BLaER1 treated with 17β-estradiol and CSF1 and Interleukin-3, amounts not matched to agents 10 nM and 100 nM (cell line): ENCODE data around the gene PSENEN.

Source experiments
- H3K27ac ChIP-seq, 11 experiments: shearing (Covaris generic); formaldehyde crosslinking; 2 replicates each; pipeline ENCODE4 v1.8.1; 2022
- H3K27me3 ChIP-seq, 11 experiments: shearing (Covaris generic); formaldehyde crosslinking; 2 replicates each; pipeline ENCODE4 v1.8.1; 2022
- H3K36me3 ChIP-seq, 11 experiments: shearing (Covaris generic); formaldehyde crosslinking; 2 replicates each; pipeline ENCODE4 v1.8.1; 2022
- H3K4me1 ChIP-seq, 10 experiments: shearing (Covaris generic); formaldehyde crosslinking; 2 replicates each; pipeline ENCODE4 v1.8.1; 2022
- H3K4me2 ChIP-seq, 11 experiments: shearing (Covaris generic); formaldehyde crosslinking; 2 replicates each; pipeline ENCODE4 v1.8.1; 2022
- H3K4me3 ChIP-seq, 10 experiments: shearing (Covaris generic); formaldehyde crosslinking; 2 replicates each; pipeline ENCODE4 v1.8.1; 2022
- H3K9ac ChIP-seq, 11 experiments: shearing (Covaris generic); formaldehyde crosslinking; 2 replicates each; pipeline ENCODE4 v1.8.1; 2022
- H3K9me3 ChIP-seq, 11 experiments: shearing (Covaris generic); formaldehyde crosslinking; replicated peaks in 1 of 11; 2 replicates each; pipeline ENCODE4 v1.8.1; 2022
- H4K20me1 ChIP-seq, 11 experiments: shearing (Covaris generic); formaldehyde crosslinking; 2 replicates each; pipeline ENCODE4 v1.8.1; 2022
- Cebpa-rat ChIP-seq, 11 experiments: shearing (Covaris generic); IDR thresholded peaks; 2 replicates each; pipeline ENCODE4 v1.8.1; 2022

PSENEN gene

DNA sequence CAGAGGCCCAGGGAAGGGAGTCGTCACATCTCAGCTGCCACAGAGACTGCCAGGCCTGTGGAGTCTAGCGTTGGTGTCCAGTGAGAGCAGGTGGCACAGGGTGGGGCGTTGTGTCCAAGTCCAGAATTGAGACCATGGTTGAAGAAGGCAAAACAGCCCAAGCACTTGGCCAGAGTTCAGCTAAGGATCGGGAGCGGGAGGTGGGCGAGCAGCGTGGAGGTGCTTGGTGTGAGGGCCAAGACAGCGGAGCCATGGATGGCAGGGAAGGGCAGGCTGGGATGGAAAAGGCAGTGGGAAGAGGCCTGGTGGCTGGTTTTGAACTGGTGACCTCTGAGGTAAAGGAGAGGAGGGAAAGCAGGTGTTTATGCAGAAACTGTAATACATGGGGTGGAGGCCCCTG is 11.2 kb upstream of the PSENEN start:
- peaks cover 52 to 98% (median 94%) of the 10 kb centered on the region in 11 experiments for H4K20me1 ChIP-seq
- H3K4me2 ChIP-seq: no peak overlapping the region
- TF ChIP-seq Cebpa-rat (IDR thresholded peaks at IDR 0.05): no peak
- H3K9ac ChIP-seq: peak overlapping the region in 6 of 11 experiments; percentile 4 to 33 (median 26); a peak in 6 of 22 replicates
- H3K4me1 ChIP-seq: peaks cover 14 to 41% (median 25%) of the 10 kb centered on the region in 10 experiments
- no peak overlapping the region for H3K4me3 ChIP-seq
- H3K36me3 ChIP-seq: peaks cover 93 to 99% (median 98%) of the 10 kb centered on the region in 11 experiments
- H3K27ac ChIP-seq: no peak overlapping the region
- H3K27me3 ChIP-seq: no peaks in the 10 kb centered on the region
- no peaks in the 10 kb centered on the region for H3K9me3 ChIP-seq

- H3K27ac ChIP-seq: no peak overlapping the region
- peaks cover 52 to 98% (median 94%) of the 10 kb centered on the region in 11 experiments for H4K20me1 ChIP-seq
- H3K27me3 ChIP-seq: no peaks in the 10 kb centered on the region
- TF ChIP-seq Cebpa-rat (IDR thresholded peaks at IDR 0.05): no peak
- H3K36me3 ChIP-seq: peaks cover 87 to 98% (median 97%) of the 10 kb centered on the region in 11 experiments
- H3K9me3 ChIP-seq: no peaks in the 10 kb centered on the region
- H3K4me3 ChIP-seq: no peak overlapping the region
- H3K9ac ChIP-seq: peak overlapping the region in 3 of 11 experiments; percentile 13 to 27 (median 27); a peak in 3 of 22 replicates
- H3K4me2 ChIP-seq: no peak overlapping the region
- peaks cover 20 to 47% (median 31%) of the 10 kb centered on the region in 10 experiments for H3K4me1 ChIP-seq
Observed at GRCh38 chr19:35734889-35735288, 10.6 kb upstream of the PSENEN start.

DNA sequence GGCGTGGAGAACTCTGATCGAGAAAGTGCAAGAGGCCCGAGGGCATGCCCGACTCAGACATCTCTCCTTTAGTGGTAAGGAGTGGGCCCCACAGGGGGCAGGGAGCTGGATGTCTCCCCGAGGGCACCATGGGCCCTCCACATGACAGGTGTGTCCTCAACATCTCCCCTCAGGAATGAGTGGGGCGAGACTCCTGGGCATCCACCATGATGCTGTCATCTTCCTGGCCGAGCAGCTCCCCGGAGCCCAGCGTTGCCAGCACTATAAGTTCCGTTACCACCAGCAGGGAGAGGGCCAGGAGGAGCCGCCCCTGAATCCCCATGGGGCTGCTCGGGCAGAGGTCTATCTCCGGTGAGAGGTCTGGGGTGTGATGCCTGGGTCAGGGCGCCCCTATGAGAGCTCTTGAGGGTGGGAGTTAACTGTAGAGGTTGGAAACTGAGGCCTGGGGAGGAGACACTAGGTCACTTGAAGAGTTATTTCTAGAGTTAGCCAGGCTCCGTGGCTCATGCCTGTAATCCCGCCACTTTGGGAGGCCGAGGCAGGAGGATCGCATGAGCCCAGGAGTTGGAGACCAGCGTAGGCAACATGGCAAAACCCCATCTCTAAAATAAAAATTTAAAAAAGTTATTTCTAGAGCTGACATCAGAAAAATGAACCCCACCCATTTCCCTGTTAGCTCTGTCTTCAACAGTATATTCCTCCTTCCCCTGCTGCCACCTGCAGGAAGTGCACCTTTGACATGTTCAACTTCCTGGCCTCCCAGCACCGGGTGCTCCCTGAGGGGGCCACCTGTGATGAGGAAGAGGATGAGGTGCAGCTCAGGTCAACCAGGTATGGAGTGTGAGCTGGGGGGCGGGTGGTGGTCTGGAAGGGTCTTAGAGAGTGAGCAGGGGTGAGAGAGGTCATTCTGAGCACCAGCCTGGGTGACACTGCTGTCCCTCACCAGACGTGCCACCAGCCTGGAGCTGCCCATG is 8.3 kb upstream of the PSENEN start:
- Histone ChIP-seq H3K4me1 (peaks cover 28 to 65% (median 46%) of the 10 kb centered on the region in 10 experiments), H3K27ac (peak overlapping the region in 6 of 11 experiments; percentile 4 to 46 (median 20); a peak in 9 of 22 replicates), H3K36me3 (peaks cover 64 to 77% (median 74%) of the 10 kb centered on the region in 11 experiments), H3K4me2 (peak overlapping the region in 9 of 11 experiments; percentile 4 to 51 (median 31); a peak in 17 of 22 replicates), H3K27me3 (no peaks in the 10 kb centered on the region), H3K9ac (peak overlapping the region in 9 of 11 experiments; percentile 15 to 50 (median 35); a peak in 12 of 22 replicates), H3K4me3 (no peak overlapping the region), H3K9me3 (no peaks in the 10 kb centered on the region), H4K20me1 (peaks cover 42 to 79% (median 73%) of the 10 kb centered on the region in 11 experiments)
- no peak for TF ChIP-seq Cebpa-rat (IDR thresholded peaks at IDR 0.05)

DNA sequence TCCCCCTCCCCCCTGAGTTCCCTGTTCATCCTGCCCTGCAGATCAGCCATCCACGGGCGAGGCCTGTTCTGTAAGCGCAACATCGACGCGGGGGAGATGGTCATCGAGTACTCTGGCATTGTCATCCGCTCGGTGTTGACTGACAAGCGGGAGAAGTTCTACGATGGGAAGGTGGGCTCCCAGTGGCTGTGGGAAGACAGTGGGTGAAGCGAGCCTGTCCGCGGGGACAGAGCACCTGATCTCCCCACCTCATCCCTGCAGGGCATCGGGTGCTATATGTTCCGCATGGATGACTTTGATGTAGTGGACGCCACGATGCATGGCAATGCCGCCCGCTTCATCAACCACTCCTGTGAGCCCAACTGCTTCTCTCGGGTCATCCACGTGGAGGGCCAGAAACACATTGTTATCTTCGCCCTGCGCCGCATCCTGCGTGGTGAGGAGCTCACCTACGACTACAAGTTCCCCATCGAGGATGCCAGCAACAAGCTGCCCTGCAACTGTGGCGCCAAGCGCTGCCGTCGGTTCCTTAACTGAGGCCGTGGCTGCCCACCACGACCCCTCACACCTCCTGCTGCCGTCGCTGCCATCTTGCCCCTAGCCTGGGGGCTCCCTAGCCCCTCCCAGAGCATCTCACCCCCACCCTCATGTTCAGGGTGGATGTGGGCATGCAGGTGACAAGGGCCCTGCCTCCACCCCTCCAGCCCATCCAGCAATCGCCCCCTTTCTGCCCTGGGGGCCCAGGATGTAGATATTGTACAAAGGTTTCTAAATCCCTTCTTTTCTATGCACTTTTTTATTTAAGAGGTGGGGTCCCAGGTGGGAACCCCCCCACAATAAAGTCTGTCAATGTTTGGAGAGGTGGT is 7.2 kb upstream of the PSENEN start:
- no peak for TF ChIP-seq Cebpa-rat (IDR thresholded peaks at IDR 0.05)
- Histone ChIP-seq H3K27me3 (no peaks in the 10 kb centered on the region), H3K9ac (peak overlapping the region in 1 of 11 experiments; percentile 29; a peak in 1 of 22 replicates), H3K36me3 (peaks cover 55 to 68% (median 66%) of the 10 kb centered on the region in 11 experiments), H3K4me1 (peaks cover 36 to 76% (median 56%) of the 10 kb centered on the region in 10 experiments), H3K27ac (no peak overlapping the region), H3K4me3 (no peak overlapping the region), H3K4me2 (peak overlapping the region in 2 of 11 experiments; percentile 98 to 100; a peak in 1 of 22 replicates), H3K9me3 (no peaks in the 10 kb centered on the region), H4K20me1 (peaks cover 36 to 71% (median 67%) of the 10 kb centered on the region in 11 experiments)

- no peak overlapping the region; a peak in 2 of 20 replicates for H3K4me3 ChIP-seq
- peaks cover 42 to 77% (median 62%) of the 10 kb centered on the region in 10 experiments for H3K4me1 ChIP-seq
- peak overlapping the region in 6 of 11 experiments; percentile 96 to 100 (median 98); a peak in 7 of 22 replicates for H3K4me2 ChIP-seq
- TF ChIP-seq Cebpa-rat (IDR thresholded peaks at IDR 0.05): no peak
- peaks cover 49 to 68% (median 59%) of the 10 kb centered on the region in 11 experiments for H3K36me3 ChIP-seq
- H4K20me1 ChIP-seq: peaks cover 36 to 65% (median 63%) of the 10 kb centered on the region in 11 experiments
- peak overlapping the region in 3 of 11 experiments; percentile 83 to 92 (median 90); a peak in 4 of 22 replicates for H3K27ac ChIP-seq
- H3K9ac ChIP-seq: peak overlapping the region in 4 of 11 experiments; percentile 19 to 85 (median 76); a peak in 4 of 22 replicates
- H3K9me3 ChIP-seq: peaks cover 0 to 2% (median 0%) of the 10 kb centered on the region in 11 experiments; a peak in 1 of 22 replicates
- H3K27me3 ChIP-seq: no peaks in the 10 kb centered on the region
Observed at GRCh38 chr19:35738887-35739229, 6.6 kb upstream of the PSENEN start.

DNA sequence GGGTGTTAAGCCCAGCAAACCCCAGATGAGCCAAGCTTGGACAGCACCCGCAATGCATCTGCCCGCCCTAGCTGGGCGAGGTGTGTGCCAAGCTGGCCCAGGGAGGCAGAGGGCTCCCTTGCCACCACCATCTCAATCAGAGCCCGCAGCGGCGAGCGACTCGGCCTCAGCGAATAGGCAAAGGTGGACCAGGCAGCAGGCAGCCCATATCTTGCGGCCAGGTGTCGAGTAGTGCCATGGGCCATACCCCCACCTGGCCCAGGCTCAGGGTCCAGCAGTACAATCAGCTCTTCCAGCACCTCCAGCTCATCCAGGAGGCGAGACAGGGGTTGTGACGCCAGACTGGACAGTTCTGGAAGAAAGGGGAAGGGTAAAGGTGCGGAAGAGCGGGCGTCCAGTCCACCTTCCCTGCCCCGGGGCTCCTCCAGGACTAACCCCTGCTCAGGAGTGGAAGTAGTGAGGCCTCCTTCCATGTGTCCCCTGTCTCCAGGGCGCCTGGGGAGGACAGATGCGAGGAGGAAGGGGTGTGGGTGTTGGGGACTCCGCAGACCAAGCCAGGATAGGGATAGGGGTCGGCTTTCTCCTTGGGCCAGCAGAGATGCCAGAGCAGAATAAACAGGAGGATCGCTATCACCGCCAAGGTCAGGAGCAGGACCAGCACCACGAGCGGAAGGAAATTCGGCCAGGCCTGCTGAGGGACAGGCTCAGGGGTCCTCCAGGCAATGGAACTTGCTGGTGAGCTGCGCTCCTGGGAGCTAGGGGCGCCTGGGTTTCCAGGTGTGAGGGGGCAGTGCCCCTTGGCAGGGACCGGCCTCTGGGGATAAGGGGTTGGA is 6.0 kb upstream of the PSENEN start:
- no peak for TF ChIP-seq Cebpa-rat (IDR thresholded peaks at IDR 0.05)
- Histone ChIP-seq H3K27ac (peak overlapping the region in 10 of 11 experiments; percentile 57 to 96 (median 86); a peak in 21 of 22 replicates), H3K4me1 (peaks cover 48 to 81% (median 68%) of the 10 kb centered on the region in 10 experiments), H3K9me3 (peaks cover 0 to 6% (median 0%) of the 10 kb centered on the region in 11 experiments; a peak in 2 of 22 replicates), H3K4me2 (peak overlapping the region; percentile 90 to 100 (median 98)), H3K4me3 (peak overlapping the region; percentile 62 to 76 (median 66)), H3K27me3 (no peaks in the 10 kb centered on the region), H3K36me3 (peaks cover 43 to 67% (median 53%) of the 10 kb centered on the region in 11 experiments), H3K9ac (peak overlapping the region; percentile 73 to 85 (median 82)), H4K20me1 (peaks cover 35 to 59% (median 57%) of the 10 kb centered on the region in 11 experiments)

DNA sequence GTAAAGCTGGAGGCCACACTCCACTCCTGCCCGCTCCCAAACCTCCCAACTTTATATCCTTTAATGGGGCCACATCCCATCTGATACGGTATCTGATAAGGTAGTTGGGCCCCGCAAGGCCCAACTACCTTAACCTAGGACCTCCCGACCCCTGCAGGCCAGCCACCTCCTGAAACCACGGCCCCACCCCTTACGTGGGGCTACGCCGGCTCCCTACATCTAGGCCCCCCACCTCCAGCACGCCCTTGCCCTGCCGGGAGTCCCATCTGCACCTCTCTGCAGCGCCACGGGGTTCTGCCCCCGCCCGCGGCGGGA is 5.4 kb upstream of the PSENEN start:
- H3K36me3 ChIP-seq: peaks cover 37 to 62% (median 47%) of the 10 kb centered on the region in 11 experiments
- no peak for TF ChIP-seq Cebpa-rat (IDR thresholded peaks at IDR 0.05)
- peaks cover 50 to 83% (median 70%) of the 10 kb centered on the region in 10 experiments for H3K4me1 ChIP-seq
- H3K27me3 ChIP-seq: no peaks in the 10 kb centered on the region
- H3K27ac ChIP-seq: peak overlapping the region; percentile 29 to 96 (median 83); a peak in 21 of 22 replicates
- peak overlapping the region; percentile 90 to 100 (median 98) for H3K4me2 ChIP-seq
- H3K9me3 ChIP-seq: peaks cover 0 to 6% (median 0%) of the 10 kb centered on the region in 11 experiments; a peak in 2 of 22 replicates
- peak overlapping the region; percentile 62 to 76 (median 66) for H3K4me3 ChIP-seq
- H4K20me1 ChIP-seq: peaks cover 29 to 53% (median 51%) of the 10 kb centered on the region in 11 experiments
- H3K9ac ChIP-seq: peak overlapping the region; percentile 73 to 85 (median 82)
